Activated CD4-positive, alpha-beta T cell treated with anti-CD3 and anti-CD28 coated beads, Interleukin-2, amount 10 ng/mL, durations not matched to agents 24 days and 14 days (primary cell): Measurements from ENCODE around the gene EN2. TPM values are rescaled to one million over a fixed set of nuclear protein-coding genes. Genes with fewer than 3 reads are reported as not detected.

Source experiments
- DNase-seq: peaks from one replicate; pipeline ENCODE4 v3.0.0; 2022
- H3K27ac Mint-ChIP-seq: one replicate; pipeline ENCODE4 v1.8.0; 2022; ENCODE audit warnings: mild to moderate bottlenecking, mixed read lengths
- H3K27me3 Mint-ChIP-seq: one replicate; pipeline ENCODE4 v1.8.0; 2022; ENCODE audit warnings: mixed read lengths
- H3K36me3 Mint-ChIP-seq: one replicate; pipeline ENCODE4 v1.8.0; 2022; ENCODE audit warnings: low read depth, mild to moderate bottlenecking, mixed read lengths
- H3K4me1 Mint-ChIP-seq: one replicate; pipeline ENCODE4 v1.8.0; 2021; ENCODE audit warnings: mixed read lengths
- H3K4me3 Mint-ChIP-seq: one replicate; pipeline ENCODE4 v1.8.0; 2022; ENCODE audit warnings: mild to moderate bottlenecking, moderate library complexity, mixed read lengths
- H3K9me3 Mint-ChIP-seq: one replicate; pipeline ENCODE4 v1.8.0; 2021; ENCODE audit warnings: mixed read lengths
- intact Hi-C: fragments of 100-400 bp; cut with micrococcal nuclease; formaldehyde crosslinking; loops from one replicate; pipeline ENCODE4 v1.15.1; 2023
- total RNA-seq: library from RNA; stranded (reverse); gene quantifications from 2 replicates; pipeline ENCODE4 v1.2.3, GENCODE V29; 2022

The EN2 gene
- total RNA-seq, 1 donor from 2014 or later: not detected

DNA sequence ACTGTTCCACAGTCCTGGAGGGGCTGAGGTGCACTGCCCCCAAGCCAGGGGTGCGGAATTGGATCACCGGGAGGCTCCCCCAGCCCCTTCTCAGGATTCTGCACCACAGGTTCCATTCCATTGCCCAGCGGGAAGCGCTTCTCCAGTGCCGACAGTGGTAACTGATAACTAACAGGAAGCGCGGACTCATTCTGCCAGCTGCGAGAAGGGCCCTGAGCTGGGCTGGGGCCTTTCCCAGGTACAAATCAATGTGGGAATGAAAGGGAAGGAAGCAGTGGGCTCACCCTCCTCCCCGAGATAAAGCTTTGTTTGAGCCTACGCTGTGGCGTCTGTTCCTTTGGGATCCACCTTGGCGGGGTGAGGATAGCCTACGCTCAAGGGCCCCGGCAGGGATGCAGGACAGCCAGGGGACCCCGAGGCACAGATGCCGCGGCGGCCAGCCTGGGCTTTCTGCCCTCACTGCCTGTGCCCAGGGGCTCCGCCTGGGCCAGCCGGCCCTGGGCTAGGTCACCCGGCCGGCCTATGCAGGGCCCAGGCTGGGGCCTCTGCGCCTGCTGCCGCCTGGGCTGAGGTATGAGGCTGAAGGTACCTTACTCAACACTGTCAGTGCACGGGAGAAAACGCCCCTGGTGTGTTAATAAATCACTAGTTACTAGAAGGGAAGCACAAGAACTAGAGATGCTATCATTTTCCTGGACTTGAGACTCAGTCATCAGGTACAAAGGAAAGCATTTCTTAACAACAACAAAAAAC is 39.4 kb downstream of the EN2 start:
- Mint-ChIP-seq H3K9me3 (no peaks in the 10 kb centered on the region), H3K36me3 (no peaks in the 10 kb centered on the region), H3K4me3 (no peak overlapping the region), H3K27me3 (peaks cover 44% of the 10 kb centered on the region), H3K4me1 (no peaks in the 10 kb centered on the region), H3K27ac (no peak overlapping the region)
- DNase-seq: no peak
- intact Hi-C loops: no loop called here

DNA sequence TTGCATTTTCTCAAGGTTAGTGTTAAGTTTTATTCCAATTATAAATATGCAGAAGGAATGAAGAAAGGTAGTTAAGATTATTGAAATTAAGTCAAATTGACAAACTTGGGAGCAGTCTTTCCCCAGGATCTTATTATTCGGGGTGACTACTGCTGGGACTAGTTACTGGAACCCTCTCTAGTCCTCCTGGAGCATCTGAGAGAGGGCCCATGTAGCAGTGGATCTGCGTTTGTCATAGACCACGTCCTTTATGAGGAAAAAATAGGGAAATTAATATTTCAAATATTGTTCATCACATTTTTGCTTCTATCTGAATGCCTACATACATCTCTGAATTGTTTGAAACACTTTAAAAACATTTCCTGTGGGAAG is 47.5 kb downstream of the EN2 start:
- intact Hi-C loops: no loop called here
- Mint-ChIP-seq H3K9me3 (peaks cover 9% of the 10 kb centered on the region), H3K4me1 (peaks cover 15% of the 10 kb centered on the region), H3K27me3 (peaks cover 88% of the 10 kb centered on the region), H3K4me3 (no peak overlapping the region), H3K27ac (no peak overlapping the region), H3K36me3 (peaks cover 6% of the 10 kb centered on the region)
- no peak for DNase-seq

DNA sequence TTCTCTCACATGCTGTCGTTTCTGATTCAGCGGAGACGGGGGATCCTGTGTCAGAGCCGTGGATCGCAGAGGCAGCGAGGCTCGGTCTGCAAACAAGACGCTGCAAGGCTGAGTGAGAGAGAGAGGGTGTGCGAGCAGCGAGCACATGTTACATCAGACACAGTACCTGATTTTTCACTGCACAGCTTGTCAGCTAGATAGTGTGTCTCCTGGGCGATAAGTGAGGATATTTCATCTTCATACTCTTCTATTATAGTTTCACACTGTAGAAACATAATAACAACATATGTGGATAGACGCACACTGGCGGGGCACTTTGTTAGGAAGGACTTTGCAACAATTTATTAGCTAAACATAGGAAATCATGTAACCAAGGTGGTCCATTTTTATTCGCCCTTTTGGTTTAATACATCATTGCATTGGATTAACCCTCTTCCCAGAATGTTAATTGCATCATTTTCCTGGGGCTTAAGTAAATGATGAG is 49.0 kb downstream of the EN2 start:
- no peak overlapping the region for H3K4me3 Mint-ChIP-seq
- H3K27ac Mint-ChIP-seq: peak overlapping the region; percentile 53
- peaks cover 9% of the 10 kb centered on the region for H3K9me3 Mint-ChIP-seq
- H3K27me3 Mint-ChIP-seq: peaks cover 88% of the 10 kb centered on the region
- intact Hi-C loops: loop anchor here (1.0 kb wide), 1 partner anchor 38 kb away; no protein-coding TSS in a partner anchor
- peaks cover 6% of the 10 kb centered on the region for H3K36me3 Mint-ChIP-seq
- peaks cover 15% of the 10 kb centered on the region for H3K4me1 Mint-ChIP-seq
- no peak for DNase-seq

DNA sequence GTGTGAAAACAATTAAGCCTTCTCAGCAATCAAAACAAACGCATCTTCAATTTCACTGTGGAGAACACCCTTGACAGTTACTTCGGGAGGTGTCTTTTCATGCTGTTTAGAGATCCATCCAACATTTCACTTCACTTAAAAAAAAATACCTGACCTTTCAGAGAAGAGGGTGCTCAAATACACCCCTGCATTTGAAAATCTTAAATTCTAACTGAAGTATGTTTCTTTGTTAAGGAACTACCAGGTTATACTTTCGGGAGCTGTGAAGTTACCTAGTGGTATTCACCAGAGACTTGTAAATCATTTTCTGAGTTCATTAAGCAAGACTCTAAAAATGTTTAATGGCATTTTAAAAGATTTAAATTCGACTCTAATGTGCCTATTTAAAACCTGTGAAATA is 49.6 kb downstream of the EN2 start:
- Mint-ChIP-seq H3K4me3 (no peak overlapping the region), H3K27me3 (peaks cover 89% of the 10 kb centered on the region), H3K9me3 (peaks cover 9% of the 10 kb centered on the region), H3K36me3 (peaks cover 6% of the 10 kb centered on the region), H3K27ac (no peak overlapping the region), H3K4me1 (peaks cover 15% of the 10 kb centered on the region)
- intact Hi-C loops: loop anchor here (1.0 kb wide), 1 partner anchor 38 kb away; no protein-coding TSS in a partner anchor
- DNase-seq: no peak

DNA sequence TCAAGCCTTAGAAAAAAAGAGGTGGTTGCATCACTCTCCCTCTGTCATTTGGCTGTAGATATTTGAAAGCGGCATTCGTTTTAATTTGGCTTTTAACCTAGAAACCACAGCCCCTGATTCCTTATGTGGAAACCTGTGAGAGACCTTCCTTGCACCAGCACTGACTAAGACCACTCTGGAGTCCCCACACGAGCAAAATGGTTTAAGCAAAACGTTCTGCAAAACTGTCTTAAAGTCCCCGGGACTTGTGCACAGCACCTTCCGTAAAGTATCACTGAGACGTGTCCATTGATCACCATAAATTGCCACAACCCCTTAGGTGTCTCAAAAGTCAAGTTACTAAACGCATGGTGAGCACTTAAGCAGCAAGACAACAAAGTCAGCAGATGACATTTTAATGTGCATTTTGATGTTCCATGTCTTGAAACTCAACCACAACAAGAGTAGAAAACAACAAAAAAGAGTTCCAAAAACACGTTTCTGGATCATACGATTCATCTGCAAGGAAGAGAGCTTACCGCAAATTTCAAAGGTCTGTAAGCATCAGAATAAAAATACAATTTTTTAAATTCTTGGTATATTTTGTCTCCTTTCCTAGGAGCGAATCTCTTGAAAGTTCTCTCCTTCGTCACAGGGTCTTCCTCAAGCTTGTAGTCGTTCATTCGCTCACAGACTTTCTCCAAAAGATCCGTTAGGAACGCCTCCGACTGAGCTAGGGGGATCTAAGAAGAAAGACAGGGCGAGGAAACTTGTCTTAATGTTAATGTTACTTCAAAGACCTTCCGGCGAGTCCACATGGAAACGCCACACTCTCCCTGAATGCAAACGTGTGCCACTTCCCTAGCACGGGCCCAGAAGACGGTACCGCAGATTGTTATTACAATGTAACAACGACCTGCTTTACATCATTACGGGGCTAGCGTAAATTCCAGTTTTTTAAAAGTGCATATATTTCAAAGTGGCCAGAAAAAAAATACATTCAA is 50.7 kb downstream of the EN2 start:
- H3K27ac Mint-ChIP-seq: peak overlapping the region; percentile 80
- peak overlapping the region; percentile 62 for H3K4me3 Mint-ChIP-seq
- peaks cover 6% of the 10 kb centered on the region for H3K36me3 Mint-ChIP-seq
- H3K9me3 Mint-ChIP-seq: peaks cover 9% of the 10 kb centered on the region
- H3K27me3 Mint-ChIP-seq: peaks cover 87% of the 10 kb centered on the region
- H3K4me1 Mint-ChIP-seq: peaks cover 15% of the 10 kb centered on the region
- intact Hi-C loops: loop anchor here (2.0 kb wide), 3 partner anchors 50 to 1498 kb away; partner anchors contain the start of gene EN2
- no peak for DNase-seq

DNA sequence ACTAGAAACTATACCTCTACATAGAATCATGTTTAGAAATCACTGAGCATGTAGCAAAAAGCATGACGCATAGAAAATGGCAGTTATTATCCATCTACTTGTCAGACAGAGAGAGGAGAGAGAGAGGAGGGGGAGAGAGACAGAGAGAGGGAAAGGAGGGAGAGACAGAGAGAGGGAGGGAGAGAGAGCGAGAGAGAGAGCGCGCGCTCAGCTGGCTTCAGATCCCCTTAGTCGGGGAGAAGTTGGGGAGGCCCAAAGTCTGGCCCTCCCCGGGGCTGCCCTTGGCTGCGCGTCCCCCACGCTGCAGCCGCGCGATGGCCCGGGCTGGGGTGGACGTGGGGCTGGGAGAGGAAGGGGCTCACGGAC is 51.4 kb downstream of the EN2 start:
- Mint-ChIP-seq H3K36me3 (peaks cover 6% of the 10 kb centered on the region), H3K9me3 (peaks cover 9% of the 10 kb centered on the region), H3K4me3 (peak overlapping the region; percentile 62), H3K27ac (peak overlapping the region; percentile 80), H3K27me3 (peaks cover 86% of the 10 kb centered on the region), H3K4me1 (peaks cover 15% of the 10 kb centered on the region)
- no peak for DNase-seq
- intact Hi-C loops: loop anchor here (2.0 kb wide), 3 partner anchors 51 to 1497 kb away; partner anchors contain the start of gene EN2

DNA sequence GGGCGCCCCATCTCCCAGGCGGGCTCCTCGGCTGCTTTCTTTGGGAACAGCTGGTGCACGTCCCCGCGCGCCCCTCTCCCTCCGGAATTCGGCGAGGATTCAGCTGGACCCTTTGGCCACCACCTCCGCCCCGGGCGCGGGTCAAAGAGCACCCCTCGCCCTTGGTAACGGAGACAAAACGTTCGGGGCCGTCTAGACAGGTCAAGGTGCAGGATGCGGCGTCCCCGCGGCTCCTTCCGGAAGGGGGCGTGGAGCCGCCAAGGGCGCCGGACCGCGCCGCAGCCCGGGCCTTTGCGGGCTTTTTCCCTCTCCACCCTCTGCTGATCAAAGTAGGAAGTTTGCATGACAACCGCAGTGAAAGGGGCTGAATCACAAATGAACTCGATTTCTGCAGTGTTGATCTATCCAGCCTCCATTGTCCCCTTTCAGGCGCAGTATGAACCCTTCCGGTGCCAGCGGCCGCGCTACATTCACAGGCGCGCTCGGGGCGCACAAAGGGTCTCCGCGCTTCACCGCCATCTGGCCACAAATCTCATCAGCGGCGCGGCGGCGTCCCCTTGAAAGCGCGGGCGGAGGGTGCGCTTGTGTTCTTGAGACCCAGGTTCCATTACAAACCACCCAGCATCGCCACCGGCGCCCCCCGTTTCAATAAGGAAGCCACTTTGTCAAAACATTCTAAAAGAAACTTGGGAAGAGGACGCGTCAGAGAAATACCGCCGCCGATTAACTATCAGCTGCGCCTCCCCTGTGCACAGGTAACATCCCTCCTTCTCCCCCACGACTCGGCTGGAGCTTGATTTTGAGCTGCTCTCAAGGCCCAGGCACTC is 52.0 kb downstream of the EN2 start:
- H3K4me3 Mint-ChIP-seq: peak overlapping the region; percentile 39
- H3K36me3 Mint-ChIP-seq: peaks cover 6% of the 10 kb centered on the region

DNA sequence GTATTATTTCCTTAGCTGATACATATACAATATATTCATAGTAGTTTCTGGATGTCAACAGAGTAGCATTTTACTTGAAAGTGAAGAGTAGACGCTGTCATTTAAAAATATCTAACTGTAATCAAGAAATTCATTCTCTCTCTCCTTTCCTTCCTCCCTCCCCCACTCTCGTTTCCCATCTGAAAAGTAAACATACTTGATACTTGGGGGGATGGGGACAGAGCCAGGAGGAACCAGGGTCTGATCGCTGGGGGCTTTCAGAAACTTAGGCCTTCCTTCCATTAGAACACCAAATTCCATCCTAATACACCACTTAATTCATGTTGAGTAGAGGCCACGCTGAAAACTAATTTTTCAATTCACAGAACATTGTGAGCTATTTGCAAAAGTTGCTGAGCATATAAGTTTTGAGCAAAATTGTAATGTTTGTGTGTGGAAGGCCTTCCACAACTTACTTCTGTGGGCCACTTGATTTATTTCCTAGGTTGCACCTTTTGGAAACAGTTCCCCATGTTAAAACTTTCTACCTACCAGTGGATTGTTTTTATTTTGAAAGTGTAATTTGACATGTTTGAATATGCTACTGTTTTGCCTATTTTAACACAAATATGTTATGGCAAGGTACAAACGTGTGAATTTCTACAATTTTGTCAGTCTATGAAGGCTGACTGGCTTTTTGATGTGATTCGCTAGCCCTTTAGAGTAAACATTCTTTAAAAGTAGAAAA is 53.2 kb downstream of the EN2 start:
- no peak overlapping the region for H3K27ac Mint-ChIP-seq
- intact Hi-C loops: loop anchor here (2.0 kb wide), 3 partner anchors 22 to 134 kb away; no protein-coding TSS in a partner anchor
- no peak for DNase-seq
- H3K27me3 Mint-ChIP-seq: peaks cover 79% of the 10 kb centered on the region
- peaks cover 6% of the 10 kb centered on the region for H3K36me3 Mint-ChIP-seq
- H3K4me3 Mint-ChIP-seq: no peak overlapping the region
- peaks cover 9% of the 10 kb centered on the region for H3K9me3 Mint-ChIP-seq
- H3K4me1 Mint-ChIP-seq: peaks cover 13% of the 10 kb centered on the region

More for the DNA sequence above, 52.0 kb downstream of the EN2 start:
- intact Hi-C loops: loop anchor here (2.0 kb wide), 6 partner anchors 23 to 1497 kb away; partner anchors contain the start of gene EN2
- no peak for DNase-seq
- Mint-ChIP-seq H3K27me3 (peaks cover 82% of the 10 kb centered on the region), H3K9me3 (peaks cover 9% of the 10 kb centered on the region), H3K4me1 (peaks cover 15% of the 10 kb centered on the region), H3K27ac (peak overlapping the region; percentile 51)

DNA sequence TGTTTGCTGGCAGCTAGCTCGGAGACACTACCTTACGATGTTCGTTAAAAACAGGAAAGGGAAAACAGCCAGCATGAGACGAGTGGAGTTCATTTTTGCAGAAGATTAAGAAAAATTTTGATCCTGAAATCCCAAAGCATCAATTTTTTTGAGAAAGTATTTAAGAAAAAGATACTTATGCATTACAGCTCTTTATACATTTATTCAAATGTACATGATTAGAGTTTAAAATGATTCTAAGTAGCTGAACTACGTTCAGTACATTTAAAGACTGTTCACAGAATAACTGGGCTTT is 53.7 kb downstream of the EN2 start:
- Mint-ChIP-seq H3K4me1 (peaks cover 13% of the 10 kb centered on the region), H3K36me3 (peaks cover 6% of the 10 kb centered on the region), H3K27ac (no peak overlapping the region), H3K4me3 (no peak overlapping the region), H3K27me3 (peaks cover 74% of the 10 kb centered on the region), H3K9me3 (peaks cover 9% of the 10 kb centered on the region)
- DNase-seq: no peak
- intact Hi-C loops: loop anchor here (2.0 kb wide), 3 partner anchors 21 to 135 kb away; no protein-coding TSS in a partner anchor

DNA sequence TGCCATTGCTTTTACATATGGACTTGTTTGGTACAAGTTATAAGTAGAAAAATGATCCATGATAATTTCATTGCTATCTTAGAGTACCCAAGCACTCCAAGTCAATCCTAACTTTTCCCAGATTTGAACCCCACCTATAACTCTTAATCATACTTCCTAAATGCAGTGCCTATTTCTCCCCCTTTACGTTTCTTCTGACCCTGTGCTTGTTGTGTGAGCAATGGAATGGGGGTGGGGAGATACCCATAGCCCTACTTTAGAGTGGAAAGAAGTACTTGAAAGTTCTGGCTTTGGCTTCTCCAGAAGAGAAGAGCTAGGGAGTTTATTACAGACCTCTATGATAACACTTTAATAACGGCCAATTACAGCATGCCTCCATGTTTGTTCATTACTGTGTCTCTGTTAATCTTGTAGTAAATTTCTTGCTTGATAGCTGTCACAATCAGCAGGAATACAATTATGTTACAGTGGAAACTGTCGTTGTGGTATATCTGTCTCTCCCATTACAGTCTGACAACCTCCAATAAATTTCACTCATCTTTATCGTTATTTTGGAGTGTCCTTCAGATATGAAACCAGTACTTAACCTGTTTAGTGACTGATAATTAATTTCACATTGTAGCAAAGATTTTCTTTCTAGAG is 54.4 kb downstream of the EN2 start:
- H3K9me3 Mint-ChIP-seq: peaks cover 6% of the 10 kb centered on the region
- peaks cover 6% of the 10 kb centered on the region for H3K36me3 Mint-ChIP-seq
- H3K27me3 Mint-ChIP-seq: peaks cover 68% of the 10 kb centered on the region
- no peak overlapping the region for H3K27ac Mint-ChIP-seq
- DNase-seq: no peak
- intact Hi-C loops: no loop called here
- peaks cover 8% of the 10 kb centered on the region for H3K4me1 Mint-ChIP-seq
- no peak overlapping the region for H3K4me3 Mint-ChIP-seq

DNA sequence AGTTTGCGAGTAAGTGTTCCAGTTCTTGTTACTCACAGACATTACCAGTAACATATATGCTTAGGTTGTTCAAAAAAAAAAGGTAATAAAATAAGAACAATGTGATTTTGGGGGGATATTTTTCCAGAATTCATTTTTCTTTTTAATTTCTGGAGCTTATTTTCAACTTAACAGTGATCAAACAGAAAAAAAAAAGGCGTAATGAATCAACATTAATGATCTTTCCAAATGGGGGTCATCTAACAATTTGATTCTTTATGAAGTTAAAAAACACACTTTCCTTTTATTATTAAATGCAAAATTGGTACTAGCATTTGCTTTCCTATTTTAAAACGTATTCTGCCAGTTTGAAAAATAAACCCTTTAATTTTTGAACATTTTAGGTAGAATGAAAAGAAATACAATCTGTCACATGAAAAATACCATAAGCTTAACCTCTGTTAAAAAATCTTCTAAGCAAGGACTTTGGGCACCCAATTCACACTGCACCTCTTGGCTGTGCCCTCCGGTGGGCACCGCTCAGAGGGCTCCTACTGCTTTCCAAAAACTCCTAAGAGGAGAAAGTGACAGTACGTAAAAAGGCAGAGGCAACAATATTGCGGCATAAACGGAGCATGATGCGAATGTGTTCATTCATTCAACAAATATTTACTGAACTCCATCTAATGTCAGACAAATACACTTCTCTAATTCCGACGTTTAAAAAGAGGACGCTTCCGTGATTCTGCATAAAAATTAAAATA is 55.8 kb downstream of the EN2 start:
- Mint-ChIP-seq H3K27me3 (peaks cover 58% of the 10 kb centered on the region), H3K9me3 (peaks cover 6% of the 10 kb centered on the region), H3K4me3 (no peak overlapping the region), H3K27ac (no peak overlapping the region), H3K4me1 (peaks cover 8% of the 10 kb centered on the region), H3K36me3 (peaks cover 4% of the 10 kb centered on the region)
- DNase-seq: no peak
- intact Hi-C loops: no loop called here

DNA sequence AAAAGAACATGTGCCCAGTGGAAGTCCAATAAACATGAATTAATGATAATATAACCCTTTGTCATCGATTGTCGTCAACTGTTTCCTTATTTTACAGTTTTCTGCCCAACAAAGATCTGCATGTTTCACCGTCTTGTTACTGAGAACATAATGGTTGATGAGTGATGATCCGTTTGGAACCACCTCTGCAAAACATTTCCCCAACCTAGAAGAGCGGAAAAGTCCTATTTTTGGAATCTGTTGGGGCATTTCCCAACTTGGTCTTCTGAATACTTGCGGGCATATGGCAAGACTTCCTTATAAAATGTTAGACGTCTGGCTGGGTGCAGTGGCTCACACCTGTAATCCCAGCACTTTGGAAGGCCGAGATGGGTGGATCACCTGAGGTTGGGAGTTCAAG is 56.4 kb downstream of the EN2 start:
- no peak overlapping the region for H3K4me3 Mint-ChIP-seq

More for the DNA sequence above, 56.4 kb downstream of the EN2 start:
- intact Hi-C loops: no loop called here
- Mint-ChIP-seq H3K27ac (no peak overlapping the region), H3K36me3 (peaks cover under 1% of the 10 kb centered on the region), H3K27me3 (peaks cover 53% of the 10 kb centered on the region), H3K4me1 (peaks cover 4% of the 10 kb centered on the region), H3K9me3 (peaks cover 1% of the 10 kb centered on the region)
- DNase-seq: no peak
